ENCODE measurements around the gene FAAP20. TPM values are rescaled to one million over a fixed set of nuclear protein-coding genes. Genes with fewer than 3 reads are reported as not detected.

The FAAP20 gene
- total RNA-seq, 2 donors from 2014 or later = 19.8 to 23.6 TPM

DNA sequence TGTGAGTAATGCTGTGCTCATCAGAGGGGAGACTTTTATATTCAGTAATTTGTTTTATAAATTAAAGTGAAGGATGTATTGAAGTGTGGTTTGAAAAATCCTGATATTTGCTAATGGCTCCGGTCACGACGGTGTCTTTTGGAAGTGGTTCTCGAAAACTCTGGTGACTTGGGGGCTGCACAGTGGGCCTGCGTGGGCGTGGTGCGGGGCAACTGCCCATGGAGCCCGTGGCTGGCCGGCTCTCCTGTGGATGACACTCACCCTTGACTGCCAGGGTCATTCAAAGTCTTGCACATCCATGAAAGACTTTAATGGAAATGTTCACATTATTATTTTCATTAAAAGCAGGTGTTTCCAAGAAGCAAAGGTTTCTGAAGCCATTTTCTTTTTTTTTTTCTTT lies 7.7 kb downstream of the FAAP20 start:
- H3K4me3 ChIP-seq = no peak overlapping the region
- DNase-seq = no peak
- intact Hi-C loops (cut with DNase I) = no loop called here
- H3K27ac ChIP-seq = no peak overlapping the region
- TF ChIP-seq, protein P1, sequence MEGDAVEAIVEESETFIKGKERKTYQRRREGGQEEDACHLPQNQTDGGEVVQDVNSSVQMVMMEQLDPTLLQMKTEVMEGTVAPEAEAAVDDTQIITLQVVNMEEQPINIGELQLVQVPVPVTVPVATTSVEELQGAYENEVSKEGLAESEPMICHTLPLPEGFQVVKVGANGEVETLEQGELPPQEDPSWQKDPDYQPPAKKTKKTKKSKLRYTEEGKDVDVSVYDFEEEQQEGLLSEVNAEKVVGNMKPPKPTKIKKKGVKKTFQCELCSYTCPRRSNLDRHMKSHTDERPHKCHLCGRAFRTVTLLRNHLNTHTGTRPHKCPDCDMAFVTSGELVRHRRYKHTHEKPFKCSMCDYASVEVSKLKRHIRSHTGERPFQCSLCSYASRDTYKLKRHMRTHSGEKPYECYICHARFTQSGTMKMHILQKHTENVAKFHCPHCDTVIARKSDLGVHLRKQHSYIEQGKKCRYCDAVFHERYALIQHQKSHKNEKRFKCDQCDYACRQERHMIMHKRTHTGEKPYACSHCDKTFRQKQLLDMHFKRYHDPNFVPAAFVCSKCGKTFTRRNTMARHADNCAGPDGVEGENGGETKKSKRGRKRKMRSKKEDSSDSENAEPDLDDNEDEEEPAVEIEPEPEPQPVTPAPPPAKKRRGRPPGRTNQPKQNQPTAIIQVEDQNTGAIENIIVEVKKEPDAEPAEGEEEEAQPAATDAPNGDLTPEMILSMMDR (IDR thresholded peaks at IDR 0.05) = no peak
- TF ChIP-seq POLR2A (IDR thresholded peaks at IDR 0.05) = no peak
- H3K36me3 ChIP-seq (replicated peaks in 1 of 2; ENCODE audit: insufficient read depth in 1 of 2, low read depth in 2 of 2) = no peaks in the 10 kb centered on the region
- ATAC-seq = no peak
- H3K4me1 ChIP-seq = peaks cover 26% of the 10 kb centered on the region
- 88% methylated on average over 9 of the region's 9 CpGs for WGBS, 2 donors
- H3K27me3 ChIP-seq = no peaks in the 10 kb centered on the region
- no peaks in the 10 kb centered on the region for H3K9me3 ChIP-seq

DNA sequence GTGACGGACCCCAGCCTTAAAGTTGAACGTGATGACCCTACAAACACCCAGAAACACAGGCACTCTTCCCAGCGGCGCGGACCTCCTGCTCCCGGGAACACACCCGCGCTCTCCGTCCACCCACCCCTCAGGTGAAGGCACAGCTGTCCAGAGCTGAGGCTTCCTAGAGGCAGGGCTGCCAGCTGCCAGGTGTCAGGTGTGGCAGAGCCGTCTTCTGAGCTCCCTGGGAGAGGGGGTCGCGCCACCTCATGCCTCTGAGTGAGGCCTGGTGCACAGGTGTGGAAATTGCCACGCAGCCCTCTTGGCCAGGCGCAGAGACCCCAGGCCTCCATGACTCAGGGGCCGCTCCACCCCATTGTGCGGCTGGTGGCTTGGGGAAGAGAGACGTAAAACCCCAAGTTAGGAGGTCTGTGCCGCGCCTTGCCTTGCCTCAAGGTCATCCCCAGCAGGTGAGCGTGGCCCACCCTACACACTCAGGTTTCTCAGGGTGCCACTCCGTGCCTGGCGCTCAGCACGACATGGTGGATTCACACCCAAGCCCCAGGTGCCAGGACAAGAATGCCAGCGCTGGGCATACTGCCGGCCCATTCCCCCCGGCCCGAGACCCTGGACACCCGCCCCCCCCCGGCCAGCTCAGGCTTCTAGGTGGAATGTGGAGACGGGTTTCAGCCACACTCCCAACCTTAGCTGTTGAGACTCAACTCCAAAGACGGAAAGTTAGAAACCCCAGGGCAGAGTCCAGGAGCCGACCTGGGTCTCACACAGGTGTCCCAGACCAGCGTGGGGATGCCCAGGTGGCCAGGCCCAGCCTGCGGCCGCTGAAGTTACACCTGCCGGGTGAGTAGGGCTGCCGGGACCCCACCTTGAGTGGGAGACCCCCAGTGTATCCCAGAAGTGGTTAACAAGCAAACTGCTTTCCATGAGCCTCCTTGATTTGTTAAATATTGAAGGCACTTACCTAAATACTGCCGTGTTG lies 8.4 kb downstream of the FAAP20 start:
- 89 to 93% methylated on average over 19 to 35 of the region's 38 CpGs for WGBS, 2 donors
- H3K4me3 ChIP-seq = no peak overlapping the region
- H3K27me3 ChIP-seq = no peaks in the 10 kb centered on the region
- ATAC-seq = no peak
- no peak for TF ChIP-seq POLR2A (IDR thresholded peaks at IDR 0.05)
- TF ChIP-seq, protein P1 (IDR thresholded peaks at IDR 0.05) = no peak
- H3K36me3 ChIP-seq (replicated peaks in 1 of 2; ENCODE audit: insufficient read depth in 1 of 2, low read depth in 2 of 2) = no peaks in the 10 kb centered on the region
- H3K27ac ChIP-seq = no peak overlapping the region
- H3K9me3 ChIP-seq = no peaks in the 10 kb centered on the region
- intact Hi-C loops (cut with DNase I) = no loop called here
- no peak for DNase-seq
- peaks cover 19% of the 10 kb centered on the region for H3K4me1 ChIP-seq

- no peak for TF ChIP-seq POLR2A (IDR thresholded peaks at IDR 0.05)
- TF ChIP-seq, protein P1 (IDR thresholded peaks at IDR 0.05) = no peak
- no peaks in the 10 kb centered on the region for H3K36me3 ChIP-seq (replicated peaks in 1 of 2; ENCODE audit: insufficient read depth in 1 of 2, low read depth in 2 of 2)
- intact Hi-C loops (cut with DNase I) = no loop called here
- DNase-seq (no peak), ATAC-seq (no peak)
- no peak overlapping the region for H3K27ac ChIP-seq
- 86 to 95% methylated on average over 24 to 27 of the region's 33 CpGs for WGBS, 2 donors
- H3K4me1 ChIP-seq = peaks cover 7% of the 10 kb centered on the region
- H3K9me3 ChIP-seq = no peaks in the 10 kb centered on the region
- H3K27me3 ChIP-seq = no peaks in the 10 kb centered on the region
- no peak overlapping the region for H3K4me3 ChIP-seq
Observed at GRCh38 chr1:2184934-2185333, 9.6 kb downstream of the FAAP20 start.

GRCh38 chr1:2184531-2184930 lies 10.0 kb downstream of the FAAP20 start:
- no peaks in the 10 kb centered on the region for H3K9me3 ChIP-seq
- H3K4me1 ChIP-seq = peaks cover 4% of the 10 kb centered on the region
- TF ChIP-seq, protein P1 (IDR thresholded peaks at IDR 0.05) = no peak
- no peak for TF ChIP-seq POLR2A (IDR thresholded peaks at IDR 0.05)
- WGBS, 2 donors = 88 to 95% methylated on average over 11 to 16 of the region's 18 CpGs
- intact Hi-C loops (cut with DNase I) = no loop called here
- no peak for ATAC-seq
- no peak for DNase-seq
- no peaks in the 10 kb centered on the region for H3K27me3 ChIP-seq
- no peak overlapping the region for H3K4me3 ChIP-seq
- no peaks in the 10 kb centered on the region for H3K36me3 ChIP-seq (replicated peaks in 1 of 2; ENCODE audit: insufficient read depth in 1 of 2, low read depth in 2 of 2)
- H3K27ac ChIP-seq = no peak overlapping the region
